HG03045 (cell line): ENCODE results near the gene FASTK.

Experiments used
- ATAC-seq: cut with Tn5 transposase; IDR thresholded peaks from one replicate; pipeline ENCODE4 v1.9.1; 2021; ENCODE audit warnings: mild to moderate bottlenecking, moderate library complexity; ENCODE audit not compliant: unreplicated experiment

Gene FASTK, protein sequence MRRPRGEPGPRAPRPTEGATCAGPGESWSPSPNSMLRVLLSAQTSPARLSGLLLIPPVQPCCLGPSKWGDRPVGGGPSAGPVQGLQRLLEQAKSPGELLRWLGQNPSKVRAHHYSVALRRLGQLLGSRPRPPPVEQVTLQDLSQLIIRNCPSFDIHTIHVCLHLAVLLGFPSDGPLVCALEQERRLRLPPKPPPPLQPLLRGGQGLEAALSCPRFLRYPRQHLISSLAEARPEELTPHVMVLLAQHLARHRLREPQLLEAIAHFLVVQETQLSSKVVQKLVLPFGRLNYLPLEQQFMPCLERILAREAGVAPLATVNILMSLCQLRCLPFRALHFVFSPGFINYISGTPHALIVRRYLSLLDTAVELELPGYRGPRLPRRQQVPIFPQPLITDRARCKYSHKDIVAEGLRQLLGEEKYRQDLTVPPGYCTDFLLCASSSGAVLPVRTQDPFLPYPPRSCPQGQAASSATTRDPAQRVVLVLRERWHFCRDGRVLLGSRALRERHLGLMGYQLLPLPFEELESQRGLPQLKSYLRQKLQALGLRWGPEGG

DNA sequence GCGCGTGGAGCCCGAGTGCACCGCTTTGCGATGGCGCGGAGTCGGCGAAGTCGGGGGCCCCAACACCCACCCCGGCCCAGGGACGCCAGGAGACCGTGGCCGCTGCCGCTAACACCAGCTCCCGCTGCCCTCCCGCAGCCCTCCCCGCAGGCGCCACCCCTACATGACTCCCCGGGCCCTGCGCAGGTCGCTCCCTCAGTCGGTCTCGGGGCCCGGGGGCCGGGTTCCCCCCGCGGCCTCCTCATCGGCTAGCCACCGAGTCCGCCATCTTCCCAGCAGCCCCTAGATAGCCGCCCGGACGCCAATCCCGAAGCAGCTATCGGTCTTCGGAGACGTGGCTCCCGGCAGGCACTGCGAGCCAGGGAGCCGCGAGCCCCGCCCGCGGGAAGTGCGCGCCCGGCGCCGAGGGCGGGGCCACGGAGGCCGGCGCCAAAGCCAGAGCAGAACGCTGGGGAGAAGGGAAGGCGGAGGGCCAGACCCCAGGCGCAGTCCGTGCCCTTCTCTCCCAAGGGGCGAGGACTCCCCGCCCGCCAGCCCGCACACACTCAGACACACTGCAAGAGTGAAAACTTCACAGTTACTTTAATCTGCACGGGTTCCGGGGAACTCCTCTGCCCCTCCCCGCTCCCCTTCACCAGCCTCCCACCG lies at the start of gene FASTK:
Gene FASTK, minus strand, starts transcription at position 288 of the 648 bp plus-strand sequence. Its CDS starts 43 bp downstream, at position 245.
- ATAC-seq = peak; percentile 78

DNA sequence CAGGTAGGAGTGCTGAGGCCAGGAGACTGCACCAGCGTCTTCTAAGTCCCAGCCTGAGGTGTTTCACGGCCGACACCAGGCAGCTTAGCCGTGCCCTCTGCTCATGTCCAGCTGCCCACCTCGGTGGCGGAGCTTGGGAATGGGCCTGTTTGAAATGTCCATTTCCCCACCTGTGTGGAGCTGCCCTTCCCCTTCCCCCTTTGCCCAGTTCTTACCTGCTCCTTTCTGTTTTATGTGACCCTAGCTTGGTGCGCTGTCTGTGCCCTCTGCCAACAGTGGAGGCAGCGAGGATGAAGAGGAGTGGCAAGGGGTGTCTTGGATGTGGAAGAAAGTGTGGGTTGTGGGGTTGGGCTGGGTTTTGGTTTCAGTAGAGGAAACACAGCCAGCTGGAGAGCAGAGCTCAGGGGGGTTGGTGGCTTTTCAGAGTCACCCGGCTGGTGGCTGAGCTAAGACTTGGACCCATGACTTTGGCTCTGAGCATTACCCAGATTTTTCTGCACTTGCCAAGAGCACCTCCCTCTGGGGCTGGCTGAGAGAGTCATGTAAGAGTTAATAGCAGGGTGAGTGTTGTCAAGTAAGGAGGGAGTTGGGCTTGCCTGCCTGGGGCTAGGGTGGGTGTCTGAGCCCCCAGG lies 49.5 kb upstream of the FASTK start:
- ATAC-seq = no peak

DNA sequence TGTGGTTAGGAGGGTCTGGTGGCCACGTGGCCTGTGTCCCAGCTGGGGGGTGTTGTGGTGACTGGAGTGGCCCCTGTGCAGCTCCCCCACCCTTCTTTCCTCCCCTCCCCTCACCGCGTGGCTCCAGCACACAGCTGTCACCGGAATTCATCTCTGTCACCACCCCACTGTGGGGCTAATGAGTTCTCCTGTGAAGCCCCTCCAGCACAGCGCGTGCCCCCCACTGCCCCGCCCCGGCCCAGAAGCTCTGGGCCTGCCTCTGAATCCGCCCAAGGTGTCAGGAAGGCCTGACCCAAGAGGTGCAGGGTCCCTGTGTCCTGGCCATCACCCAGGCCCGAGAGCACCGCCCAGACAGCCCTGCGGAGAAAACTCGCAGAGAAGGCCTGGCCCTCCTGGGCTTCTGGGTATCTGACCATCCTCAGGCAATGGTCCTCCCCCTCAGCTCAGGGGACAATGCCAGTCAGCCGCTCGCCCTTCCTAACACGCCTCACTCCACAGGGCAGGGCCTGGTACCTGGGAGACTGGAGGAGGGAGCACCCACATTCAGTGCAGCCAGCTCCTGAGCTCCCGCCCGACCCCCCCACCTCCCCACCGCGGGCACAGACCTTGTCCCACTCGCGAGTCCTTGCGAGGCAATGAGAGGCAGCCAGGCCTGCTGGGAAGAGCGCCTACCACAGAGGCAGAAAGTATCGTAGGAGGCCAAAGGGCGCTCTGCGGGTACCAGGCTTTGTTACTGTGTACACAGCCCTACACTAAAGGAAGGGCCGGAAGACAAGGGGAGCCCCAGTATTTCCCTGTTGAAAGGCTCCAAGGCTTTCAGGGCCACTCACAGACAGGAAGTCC lies 48.7 kb upstream of the FASTK start:
- no peak for ATAC-seq

DNA sequence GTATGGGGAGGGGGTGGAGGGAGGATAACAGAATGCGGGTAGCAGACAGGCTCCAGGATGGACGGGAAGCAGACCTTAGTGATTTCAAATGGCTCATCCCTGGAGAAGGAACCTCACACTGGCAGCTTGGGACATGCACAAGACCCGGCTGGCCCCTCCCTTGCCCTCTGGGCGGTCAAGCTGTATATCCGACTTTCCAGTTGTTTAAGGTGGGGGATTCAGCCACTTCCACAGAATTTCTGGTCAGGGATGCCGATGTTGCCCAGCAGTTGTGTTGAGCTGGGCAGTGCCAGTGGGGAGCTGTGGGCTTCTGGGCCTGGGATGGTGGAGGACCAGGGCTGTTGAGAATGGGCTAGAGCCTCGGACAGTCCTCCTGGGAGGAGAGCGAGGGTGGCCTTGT lies 48.1 kb upstream of the FASTK start:
- no peak for ATAC-seq

DNA sequence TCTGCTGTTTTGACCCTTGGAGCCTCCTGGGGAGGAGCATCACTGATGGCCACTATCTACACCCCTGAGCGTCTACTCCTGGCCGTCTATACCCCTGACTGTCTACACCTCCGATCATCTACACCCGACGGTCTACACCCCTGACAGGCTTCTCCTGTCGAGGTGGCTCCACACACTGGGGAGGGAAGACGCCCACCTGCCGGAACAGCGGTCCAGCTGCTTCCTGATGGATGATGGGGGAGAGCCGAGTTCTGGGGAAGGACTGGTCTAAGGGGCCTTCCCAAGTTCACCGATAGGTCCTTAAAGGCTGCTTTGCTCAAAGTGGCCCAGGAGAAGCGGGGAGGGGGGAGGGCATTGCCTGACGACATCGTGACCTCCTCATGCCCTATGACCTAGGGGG lies 47.5 kb upstream of the FASTK start:
- ATAC-seq = no peak

DNA sequence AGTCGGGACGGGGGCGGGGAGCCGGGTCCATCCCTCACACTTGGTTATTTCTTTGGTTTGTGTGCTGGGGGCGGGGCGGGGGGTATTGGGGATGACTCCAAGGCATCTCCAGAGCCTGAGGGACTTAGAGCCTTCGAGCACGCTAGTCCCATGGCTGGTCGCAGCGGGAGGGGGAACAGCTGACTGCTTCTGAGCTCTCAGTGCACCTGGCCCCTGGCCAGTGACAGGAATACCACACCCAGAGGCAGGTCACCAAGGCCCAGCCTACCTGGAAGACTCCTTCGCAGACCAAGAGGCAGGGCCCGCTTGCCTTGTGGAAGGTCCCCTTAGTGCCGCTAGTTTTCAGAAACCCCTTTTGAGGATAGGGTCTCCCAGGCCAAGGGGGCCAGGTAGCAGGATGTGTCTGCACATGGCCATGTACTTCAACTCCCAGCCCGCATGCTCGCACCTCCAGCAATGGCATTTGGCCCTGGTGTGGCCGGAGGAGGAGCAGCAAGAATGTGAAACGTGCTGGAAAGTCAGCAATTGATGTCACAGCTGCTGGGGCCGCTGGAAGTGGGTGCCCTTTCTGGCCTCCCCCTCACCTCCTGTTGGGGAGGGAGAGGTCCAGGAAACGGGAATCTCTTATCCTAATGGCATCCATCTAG lies 46.0 kb upstream of the FASTK start:
- no peak for ATAC-seq

DNA sequence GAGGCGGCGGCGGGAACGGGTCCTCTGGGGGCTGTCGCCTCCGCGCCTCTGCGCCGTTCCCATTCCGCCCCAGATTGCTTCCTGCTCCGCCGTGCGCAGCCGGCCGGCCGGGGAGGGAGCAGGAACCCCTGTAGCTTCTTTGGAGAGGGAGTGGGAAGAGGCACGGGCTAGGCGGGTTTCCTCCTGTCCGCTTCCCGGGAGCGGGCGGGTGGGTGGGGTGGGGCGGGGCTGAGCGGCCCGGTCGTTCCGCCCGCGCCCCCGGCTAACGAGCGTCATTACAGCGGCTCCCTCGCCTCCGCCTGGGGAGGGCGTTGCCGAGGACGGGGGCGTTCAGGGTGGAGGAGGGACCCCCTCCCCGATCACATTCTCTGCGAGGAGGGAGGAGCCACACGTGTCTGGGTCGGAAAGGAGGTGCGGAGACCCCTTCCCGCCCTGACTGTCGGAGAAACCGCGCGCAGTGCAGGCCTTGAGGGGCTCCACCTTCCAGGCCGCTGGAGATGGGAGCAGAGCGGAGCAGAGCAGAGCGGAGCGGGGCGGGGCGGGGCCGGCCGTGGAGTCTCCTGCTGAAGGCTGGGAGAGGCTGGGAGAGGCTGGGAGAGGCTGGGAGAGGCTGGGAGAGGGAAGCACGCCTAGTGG lies 45.4 kb upstream of the FASTK start:
- no peak for ATAC-seq

GRCh38 chr7:151125470-151125845 lies 44.8 kb upstream of the FASTK start:
- no peak for ATAC-seq

- no peak for ATAC-seq
Measured at GRCh38 chr7:151124899-151125399, 44.3 kb upstream of the FASTK start.

- ATAC-seq = no peak
Measured at GRCh38 chr7:151124481-151124880, 43.9 kb upstream of the FASTK start.

- ATAC-seq = peak; percentile 79
Measured at GRCh38 chr7:151123822-151124464, 43.3 kb upstream of the FASTK start.

GRCh38 chr7:151123158-151123821 lies 42.7 kb upstream of the FASTK start:
- no peak for ATAC-seq

DNA sequence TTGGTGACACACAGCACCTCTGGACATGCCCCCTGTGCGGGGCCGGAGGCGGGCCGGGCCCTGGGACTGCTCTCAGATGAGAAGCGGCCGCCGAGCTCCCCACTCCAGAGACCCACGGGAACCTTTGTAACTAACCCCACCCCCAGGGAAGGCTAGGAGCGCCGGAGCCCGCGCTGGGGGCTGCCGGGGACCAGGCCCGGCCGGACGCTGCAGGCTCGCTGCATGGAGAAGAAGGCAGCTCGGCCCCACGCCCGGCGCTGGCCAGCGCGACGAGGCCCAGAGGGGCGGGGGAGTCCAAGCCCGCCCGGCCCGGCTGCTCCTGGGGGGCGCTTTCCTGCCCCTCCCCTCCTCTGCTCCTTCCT lies 42.2 kb upstream of the FASTK start:
- ATAC-seq = no peak

- no peak for ATAC-seq
Measured at GRCh38 chr7:151122276-151122675, 41.7 kb upstream of the FASTK start.

GRCh38 chr7:151121380-151122170 lies 41.0 kb upstream of the FASTK start:
- ATAC-seq = no peak

DNA sequence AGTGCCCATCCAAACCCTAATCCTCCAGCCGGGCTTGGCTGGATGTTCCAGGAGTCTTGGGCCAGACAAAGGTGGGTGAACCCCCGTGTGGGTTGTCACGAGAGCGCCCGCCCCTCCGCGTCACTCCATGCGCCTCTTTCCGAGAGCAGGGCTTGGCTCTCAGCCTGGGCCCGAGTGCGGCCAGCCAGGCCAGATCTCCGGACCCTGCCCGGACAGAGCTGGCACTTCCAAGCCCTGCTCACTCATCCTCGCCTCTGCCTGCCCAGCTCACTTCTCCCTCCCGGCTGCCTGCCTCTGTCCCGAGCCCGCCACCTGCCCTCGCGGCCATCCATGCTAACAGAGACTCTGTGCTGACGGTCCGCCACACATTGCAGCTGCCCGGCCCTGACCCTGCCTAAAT lies 40.3 kb upstream of the FASTK start:
- ATAC-seq = no peak

- ATAC-seq = no peak
Measured at GRCh38 chr7:151119902-151120301, 39.3 kb upstream of the FASTK start.

DNA sequence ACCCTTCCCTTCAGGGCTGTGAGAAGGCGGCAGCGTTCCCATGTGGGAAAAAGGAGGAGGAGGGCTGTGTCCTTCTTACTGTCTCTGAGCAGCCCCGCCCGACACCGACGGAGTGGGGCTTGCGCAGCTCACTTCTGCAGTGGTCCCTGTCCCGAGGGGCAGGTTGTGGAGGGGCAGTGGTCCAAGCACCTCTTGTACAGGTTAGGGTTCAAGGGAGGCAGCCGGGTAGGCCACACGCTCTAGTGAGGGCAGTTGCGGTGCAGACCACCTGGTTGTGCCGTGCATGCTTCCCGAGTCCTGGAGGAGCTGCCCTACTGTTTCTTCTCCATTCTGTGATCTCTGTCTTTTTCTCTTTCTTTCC lies 38.4 kb upstream of the FASTK start:
- no peak for ATAC-seq
